ENCODE data around the gene SLC47A1.
"Not testable (repeated sequence)": the region's sequence is repeated elsewhere in the genome, so short reads cannot be mapped to it uniquely, and the experiment has no call there.

Gene SLC47A1

GRCh38 chr17:19495828-19496528 is 37.7 kb upstream of the SLC47A1 start:
- no peak for DNase-seq (ENCODE audit: low spot score)
- no peak for TF ChIP-seq CTCF (IDR thresholded peaks at IDR 0.05)
- H3K27ac ChIP-seq = no peak overlapping the region
- no peak overlapping the region for H3K4me3 ChIP-seq

- Histone ChIP-seq H3K4me3 (no peak overlapping the region), H3K27ac (no peak overlapping the region)
- TF ChIP-seq CTCF (IDR thresholded peaks at IDR 0.05) = no peak
- DNase-seq (ENCODE audit: low spot score) = no peak
Observed at GRCh38 chr17:19497624-19498023, 36.0 kb upstream of the SLC47A1 start.

GRCh38 chr17:19501219-19501618 is 32.4 kb upstream of the SLC47A1 start:
- no peak for TF ChIP-seq CTCF (IDR thresholded peaks at IDR 0.05)
- H3K27ac ChIP-seq = no peak overlapping the region
- H3K4me3 ChIP-seq = no peak overlapping the region
- DNase-seq (ENCODE audit: low spot score) = no peak

GRCh38 chr17:19502517-19502916 is 31.1 kb upstream of the SLC47A1 start:
- H3K27ac ChIP-seq = no peak overlapping the region
- DNase-seq (ENCODE audit: low spot score) = no peak
- H3K4me3 ChIP-seq = no peak overlapping the region
- no peak for TF ChIP-seq CTCF (IDR thresholded peaks at IDR 0.05)

- not testable (repeated sequence) for H3K4me3 ChIP-seq; DNase-seq (ENCODE audit: low spot score); H3K27ac ChIP-seq
Observed at GRCh38 chr17:19505561-19505960, 28.1 kb upstream of the SLC47A1 start.

- peak; percentile 94 for DNase-seq (ENCODE audit: low spot score)
- H3K27ac ChIP-seq = peak overlapping the region; percentile 93 to 97
- peak overlapping the region; percentile 84 for H3K4me3 ChIP-seq
- no peak for TF ChIP-seq CTCF (IDR thresholded peaks at IDR 0.05)
Observed at GRCh38 chr17:19507775-19508576, 25.7 kb upstream of the SLC47A1 start.

GRCh38 chr17:19508577-19508867 is 25.1 kb upstream of the SLC47A1 start:
- TF ChIP-seq CTCF (IDR thresholded peaks at IDR 0.05) = no peak
- H3K27ac ChIP-seq = peak overlapping the region; percentile 93 to 97
- H3K4me3 ChIP-seq = peak overlapping the region; percentile 84
- no peak for DNase-seq (ENCODE audit: low spot score)

GRCh38 chr17:19509281-19509852 is 24.3 kb upstream of the SLC47A1 start:
- H3K4me3 ChIP-seq; H3K27ac ChIP-seq; DNase-seq (ENCODE audit: low spot score): not testable (repeated sequence)
